GM19035 (cell line): ENCODE data around the gene CARD14.
"Not testable (repeated sequence)": the region's sequence is repeated elsewhere in the genome, so short reads cannot be mapped to it uniquely, and the experiment has no call there.

Experiments
- ATAC-seq: cut with Tn5 transposase; IDR thresholded peaks from one replicate; pipeline ENCODE4 v1.9.1; 2021; ENCODE audit not compliant: unreplicated experiment

The CARD14 gene

GRCh38 chr17:80183581-80184422 lies 14.0 kb downstream of the CARD14 start:
- ATAC-seq: no peak

GRCh38 chr17:80184423-80184714 lies 14.5 kb downstream of the CARD14 start:
- ATAC-seq: no peak

- no peak for ATAC-seq
Measured at GRCh38 chr17:80185968-80186367, 16.1 kb downstream of the CARD14 start.

GRCh38 chr17:80187090-80187489 lies 17.3 kb downstream of the CARD14 start:
- ATAC-seq: no peak

- ATAC-seq: no peak
Measured at GRCh38 chr17:80187515-80187941, 17.7 kb downstream of the CARD14 start.

- ATAC-seq: no peak
Measured at GRCh38 chr17:80189611-80190010, 19.8 kb downstream of the CARD14 start.

GRCh38 chr17:80190716-80191115 lies 20.9 kb downstream of the CARD14 start:
- no peak for ATAC-seq

GRCh38 chr17:80191192-80191591 lies 21.4 kb downstream of the CARD14 start:
- ATAC-seq: no peak

- no peak for ATAC-seq
Measured at GRCh38 chr17:80191865-80192661, 22.2 kb downstream of the CARD14 start.

GRCh38 chr17:80195141-80195540 lies 25.3 kb downstream of the CARD14 start:
- ATAC-seq: no peak

GRCh38 chr17:80195671-80196529 lies 26.1 kb downstream of the CARD14 start:
- no peak for ATAC-seq

GRCh38 chr17:80196652-80197051 lies 26.8 kb downstream of the CARD14 start:
- ATAC-seq: no peak

GRCh38 chr17:80198144-80198661 lies 28.4 kb downstream of the CARD14 start:
- ATAC-seq: no peak

GRCh38 chr17:80199295-80199694 lies 29.5 kb downstream of the CARD14 start:
- not testable (repeated sequence) for ATAC-seq

GRCh38 chr17:80201446-80201845 lies 31.6 kb downstream of the CARD14 start:
- ATAC-seq: no peak

GRCh38 chr17:80202197-80202596 lies 32.4 kb downstream of the CARD14 start:
- ATAC-seq: no peak

GRCh38 chr17:80203471-80203963 lies 33.7 kb downstream of the CARD14 start:
- ATAC-seq: no peak

- ATAC-seq: no peak
Measured at GRCh38 chr17:80204626-80205468, 35.0 kb downstream of the CARD14 start.

GRCh38 chr17:80205811-80206210 lies 36.0 kb downstream of the CARD14 start:
- ATAC-seq: no peak

GRCh38 chr17:80208050-80208449 lies 38.2 kb downstream of the CARD14 start:
- ATAC-seq: no peak
